Type B pancreatic cell (in vitro differentiated cells): Measurements from ENCODE around the gene TFPT. TPM values are rescaled to one million over a fixed set of nuclear protein-coding genes. Genes with fewer than 3 reads are reported as not detected.

Experiments used
- DNase-seq: peaks from one replicate; pipeline ENCODE4 v3.0.0; 2021; ENCODE audit warnings: mixed read lengths; ENCODE audit not compliant: unreplicated experiment; ENCODE audit errors: extremely low spot score
- H3K27ac Mint-ChIP-seq: 2 replicates; pipeline ENCODE4 v1.8.0; 2021; ENCODE audit warnings: mild to moderate bottlenecking, mixed read lengths
- H3K27me3 Mint-ChIP-seq: 2 replicates; pipeline ENCODE4 v1.8.0; 2021; ENCODE audit warnings: mixed read lengths
- H3K36me3 Mint-ChIP-seq: 2 replicates; pipeline ENCODE4 v1.8.0; 2021; ENCODE audit warnings: mixed read lengths
- H3K4me1 Mint-ChIP-seq: one replicate; pipeline ENCODE4 v1.8.0; 2021; ENCODE audit warnings: mixed read lengths; ENCODE audit not compliant: unreplicated experiment
- H3K4me3 Mint-ChIP-seq: 2 replicates; pipeline ENCODE4 v1.8.0; 2021; ENCODE audit warnings: mild to moderate bottlenecking, mixed read lengths
- H3K9me3 Mint-ChIP-seq: 2 replicates; pipeline ENCODE4 v1.8.0; 2021; ENCODE audit warnings: mixed read lengths
- CTCF ChIP-seq: fragments of 200-600 bp; sonication (generic); conservative IDR thresholded peaks from 2 replicates; pipeline ENCODE4 v1.5.0; 2021; ENCODE audit warnings: antibody characterized with exemption, mild to moderate bottlenecking
- total RNA-seq: library from RNA; stranded (reverse); gene quantifications from 2 replicates; pipeline ENCODE4 v1.2.1, GENCODE V29; 2021; ENCODE audit warnings: low replicate concordance

TFPT gene
- total RNA-seq, 1 donor from 2014 or later, result 17.0 TPM

- H3K9me3 Mint-ChIP-seq, result no peaks in the 10 kb centered on the region
- no peak for DNase-seq
- no peak overlapping the region for H3K27ac Mint-ChIP-seq
- no peaks in the 10 kb centered on the region for H3K27me3 Mint-ChIP-seq
- no peak overlapping the region for H3K4me3 Mint-ChIP-seq
- peaks cover 25% of the 10 kb centered on the region for H3K36me3 Mint-ChIP-seq
- TF ChIP-seq CTCF, result no peak
- H3K4me1 Mint-ChIP-seq, result no peaks in the 10 kb centered on the region
These were observed 36.8 kb upstream of the TFPT start for GRCh38 chr19:54152267-54152666.

GRCh38 chr19:54151362-54152035, 36.0 kb upstream of the TFPT start:
- H3K27ac Mint-ChIP-seq, result no peak overlapping the region
- H3K27me3 Mint-ChIP-seq, result no peaks in the 10 kb centered on the region

GRCh38 chr19:54149021-54149812, 33.8 kb upstream of the TFPT start:
- H3K4me3 Mint-ChIP-seq, result no peak overlapping the region
- H3K4me1 Mint-ChIP-seq, result no peaks in the 10 kb centered on the region
- no peak for TF ChIP-seq CTCF
- H3K36me3 Mint-ChIP-seq, result peaks cover 20% of the 10 kb centered on the region
- no peaks in the 10 kb centered on the region for H3K9me3 Mint-ChIP-seq
- DNase-seq, result no peak
- H3K27me3 Mint-ChIP-seq, result no peaks in the 10 kb centered on the region
- no peak overlapping the region for H3K27ac Mint-ChIP-seq

More at GRCh38 chr19:54151362-54152035, 36.0 kb upstream of the TFPT start:
- no peak overlapping the region for H3K4me3 Mint-ChIP-seq
- no peaks in the 10 kb centered on the region for H3K4me1 Mint-ChIP-seq
- peaks cover 24% of the 10 kb centered on the region for H3K36me3 Mint-ChIP-seq
- DNase-seq, result no peak
- no peaks in the 10 kb centered on the region for H3K9me3 Mint-ChIP-seq
- no peak for TF ChIP-seq CTCF

- Mint-ChIP-seq H3K36me3 (peaks cover 20% of the 10 kb centered on the region), H3K9me3 (no peaks in the 10 kb centered on the region), H3K4me1 (no peaks in the 10 kb centered on the region), H3K27ac (no peak overlapping the region), H3K27me3 (no peaks in the 10 kb centered on the region), H3K4me3 (no peak overlapping the region)
- no peak for DNase-seq
- no peak for TF ChIP-seq CTCF
These were observed 32.7 kb upstream of the TFPT start for GRCh38 chr19:54148158-54148557.

- Mint-ChIP-seq H3K4me1 (no peaks in the 10 kb centered on the region), H3K27me3 (no peaks in the 10 kb centered on the region), H3K36me3 (peaks cover 20% of the 10 kb centered on the region), H3K9me3 (no peaks in the 10 kb centered on the region), H3K4me3 (no peak overlapping the region), H3K27ac (no peak overlapping the region)
- DNase-seq, result no peak
- TF ChIP-seq CTCF, result no peak
These were observed 32.2 kb upstream of the TFPT start for GRCh38 chr19:54147676-54148075.
